Measurements from ENCODE around the gene PAPLN.

DNA sequence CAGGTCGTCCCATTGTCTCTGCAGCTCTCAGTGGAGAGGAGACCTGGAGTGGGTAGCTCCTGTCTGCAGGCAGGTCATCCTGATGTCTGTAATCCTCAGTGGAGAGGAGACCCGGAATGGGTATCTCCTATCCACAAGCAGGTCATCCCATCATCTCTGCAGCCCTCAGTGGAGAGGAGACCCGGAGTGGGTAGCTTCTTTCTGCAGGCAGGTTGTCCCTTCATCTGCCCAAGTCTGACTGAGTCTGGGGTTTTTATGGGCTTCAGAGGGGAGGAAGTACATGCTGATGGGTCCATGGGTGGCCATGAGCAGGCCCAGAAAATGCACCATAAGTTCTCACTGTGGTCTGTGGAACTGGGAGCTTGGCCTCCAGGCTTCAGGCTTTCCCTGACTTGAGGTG lies 28.9 kb upstream of the PAPLN start:
- TF ChIP-seq, protein P1, sequence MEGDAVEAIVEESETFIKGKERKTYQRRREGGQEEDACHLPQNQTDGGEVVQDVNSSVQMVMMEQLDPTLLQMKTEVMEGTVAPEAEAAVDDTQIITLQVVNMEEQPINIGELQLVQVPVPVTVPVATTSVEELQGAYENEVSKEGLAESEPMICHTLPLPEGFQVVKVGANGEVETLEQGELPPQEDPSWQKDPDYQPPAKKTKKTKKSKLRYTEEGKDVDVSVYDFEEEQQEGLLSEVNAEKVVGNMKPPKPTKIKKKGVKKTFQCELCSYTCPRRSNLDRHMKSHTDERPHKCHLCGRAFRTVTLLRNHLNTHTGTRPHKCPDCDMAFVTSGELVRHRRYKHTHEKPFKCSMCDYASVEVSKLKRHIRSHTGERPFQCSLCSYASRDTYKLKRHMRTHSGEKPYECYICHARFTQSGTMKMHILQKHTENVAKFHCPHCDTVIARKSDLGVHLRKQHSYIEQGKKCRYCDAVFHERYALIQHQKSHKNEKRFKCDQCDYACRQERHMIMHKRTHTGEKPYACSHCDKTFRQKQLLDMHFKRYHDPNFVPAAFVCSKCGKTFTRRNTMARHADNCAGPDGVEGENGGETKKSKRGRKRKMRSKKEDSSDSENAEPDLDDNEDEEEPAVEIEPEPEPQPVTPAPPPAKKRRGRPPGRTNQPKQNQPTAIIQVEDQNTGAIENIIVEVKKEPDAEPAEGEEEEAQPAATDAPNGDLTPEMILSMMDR (IDR thresholded peaks at IDR 0.05) = no peak
- no peak for TF ChIP-seq POLR2A (IDR thresholded peaks at IDR 0.05)
